ENCODE data around the gene ST6GALNAC1. TPM values are rescaled to one million over a fixed set of nuclear protein-coding genes. Genes with fewer than 3 reads are reported as not detected.

Gene ST6GALNAC1
- total and polyA plus RNA-seq, 2 of the 13 experiments (the other 11 are each of a cell fraction or from before 2014, with no cell fraction given): not detected

DNA sequence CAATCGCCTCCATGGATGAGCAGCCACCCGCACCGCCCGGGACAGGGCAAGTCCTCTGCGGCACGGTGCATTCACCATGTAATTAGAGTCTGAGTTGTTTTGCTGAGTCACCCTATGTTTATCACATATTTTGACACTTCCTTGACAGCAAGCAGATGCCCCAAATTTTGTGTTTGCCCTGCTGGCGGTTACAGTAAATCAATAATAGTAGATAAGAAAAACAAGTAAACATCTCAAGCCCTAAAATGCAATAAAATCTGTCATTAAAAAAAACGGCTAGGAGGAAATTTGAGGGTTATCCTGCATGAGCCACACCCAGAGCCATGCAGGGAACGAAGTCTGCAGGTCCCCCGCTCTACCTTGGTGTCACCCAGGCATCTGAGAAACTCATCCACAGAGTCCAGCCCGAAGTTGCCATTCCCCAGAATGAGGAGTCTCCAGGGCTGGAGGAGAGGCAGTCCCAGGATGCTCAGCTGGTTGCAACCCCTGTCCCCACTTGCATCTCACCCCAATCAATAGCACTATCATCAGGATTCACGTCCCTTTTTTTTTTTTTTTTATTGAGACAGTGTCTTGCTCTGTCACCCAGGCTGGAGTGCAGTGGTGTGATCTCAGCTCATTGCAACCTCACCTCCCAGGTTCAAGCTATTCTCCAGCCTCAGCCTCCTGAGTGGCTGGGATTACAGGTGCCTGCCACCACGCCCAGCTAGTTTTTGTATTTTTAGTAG lies 16.5 kb upstream of the ST6GALNAC1 start (continued):
- TF ChIP-seq SNAPC4 (CRISPR knock-in tag; IDR thresholded peaks at IDR 0.05) (0 out of 2 replicates have a peak, but pooled peaks have one; percentile 31), MEIS2 (CRISPR knock-in tag; IDR thresholded peaks at IDR 0.05) (0 out of 2 replicates have a peak, but pooled peaks have one; percentile 31), ZNF235 (CRISPR knock-in tag; IDR thresholded peaks at IDR 0.05; ENCODE audit: borderline replicate concordance) (peak; percentile 64; the same call in 1 of the 2 replicates), MBNL3 (CRISPR knock-in tag; conservative IDR thresholded peaks at IDR 0.05) (0 out of 2 replicates have a peak, but pooled peaks have one; percentile 34), ZNF12 (CRISPR knock-in tag; IDR thresholded peaks at IDR 0.05) (0 out of 2 replicates have a peak, but pooled peaks have one; percentile 35), TCF7L2 (IDR thresholded peaks at IDR 0.05; ENCODE audit: low read depth, low read length) (no peak), SOX5 (CRISPR knock-in tag; IDR thresholded peaks at IDR 0.05; ENCODE audit: borderline replicate concordance) (peak; percentile 25; the same call in 1 of the 2 replicates), PAXIP1 (CRISPR knock-in tag; conservative IDR thresholded peaks at IDR 0.05) (peak; percentile 39; the same call in 1 of the 2 replicates), SOX6 (IDR thresholded peaks at IDR 0.05) (no peak), SOX6 (CRISPR knock-in tag; IDR thresholded peaks at IDR 0.05) (0 out of 2 replicates have a peak, but pooled peaks have one; percentile 32), SIN3A (IDR thresholded peaks at IDR 0.05; ENCODE audit: borderline replicate concordance, low read depth, low read length) (no peak), MAFF (IDR thresholded peaks at IDR 0.05; ENCODE audit: low read depth, low read length) (peak; percentile 74), NFE2 (CRISPR knock-in tag; IDR thresholded peaks at IDR 0.05) (peak; percentile 80; the same call in 1 of the 2 replicates), REPIN1 (CRISPR knock-in tag; IDR thresholded peaks at IDR 0.05; ENCODE audit: borderline replicate concordance, low read depth) (no peak)
- TF ChIP-seq, protein P1, sequence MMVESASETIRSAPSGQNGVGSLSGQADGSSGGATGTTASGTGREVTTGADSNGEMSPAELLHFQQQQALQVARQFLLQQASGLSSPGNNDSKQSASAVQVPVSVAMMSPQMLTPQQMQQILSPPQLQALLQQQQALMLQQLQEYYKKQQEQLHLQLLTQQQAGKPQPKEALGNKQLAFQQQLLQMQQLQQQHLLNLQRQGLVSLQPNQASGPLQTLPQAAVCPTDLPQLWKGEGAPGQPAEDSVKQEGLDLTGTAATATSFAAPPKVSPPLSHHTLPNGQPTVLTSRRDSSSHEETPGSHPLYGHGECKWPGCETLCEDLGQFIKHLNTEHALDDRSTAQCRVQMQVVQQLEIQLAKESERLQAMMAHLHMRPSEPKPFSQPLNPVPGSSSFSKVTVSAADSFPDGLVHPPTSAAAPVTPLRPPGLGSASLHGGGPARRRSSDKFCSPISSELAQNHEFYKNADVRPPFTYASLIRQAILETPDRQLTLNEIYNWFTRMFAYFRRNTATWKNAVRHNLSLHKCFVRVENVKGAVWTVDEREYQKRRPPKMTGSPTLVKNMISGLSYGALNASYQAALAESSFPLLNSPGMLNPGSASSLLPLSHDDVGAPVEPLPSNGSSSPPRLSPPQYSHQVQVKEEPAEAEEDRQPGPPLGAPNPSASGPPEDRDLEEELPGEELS (CRISPR knock-in tag; IDR thresholded peaks at IDR 0.05): peak; percentile 55; the same call in 1 of the 2 replicates
- TF ChIP-seq, protein P2, sequence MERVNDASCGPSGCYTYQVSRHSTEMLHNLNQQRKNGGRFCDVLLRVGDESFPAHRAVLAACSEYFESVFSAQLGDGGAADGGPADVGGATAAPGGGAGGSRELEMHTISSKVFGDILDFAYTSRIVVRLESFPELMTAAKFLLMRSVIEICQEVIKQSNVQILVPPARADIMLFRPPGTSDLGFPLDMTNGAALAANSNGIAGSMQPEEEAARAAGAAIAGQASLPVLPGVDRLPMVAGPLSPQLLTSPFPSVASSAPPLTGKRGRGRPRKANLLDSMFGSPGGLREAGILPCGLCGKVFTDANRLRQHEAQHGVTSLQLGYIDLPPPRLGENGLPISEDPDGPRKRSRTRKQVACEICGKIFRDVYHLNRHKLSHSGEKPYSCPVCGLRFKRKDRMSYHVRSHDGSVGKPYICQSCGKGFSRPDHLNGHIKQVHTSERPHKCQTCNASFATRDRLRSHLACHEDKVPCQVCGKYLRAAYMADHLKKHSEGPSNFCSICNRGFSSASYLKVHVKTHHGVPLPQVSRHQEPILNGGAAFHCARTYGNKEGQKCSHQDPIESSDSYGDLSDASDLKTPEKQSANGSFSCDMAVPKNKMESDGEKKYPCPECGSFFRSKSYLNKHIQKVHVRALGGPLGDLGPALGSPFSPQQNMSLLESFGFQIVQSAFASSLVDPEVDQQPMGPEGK (CRISPR knock-in tag; IDR thresholded peaks at IDR 0.05): no peak

All from HepG2 (cell line).